NCI-H187 treated with DMSO at 0.1 percent for 48 hours (cell line): ENCODE results near the gene SEZ6L.
"Not testable (repeated sequence)": the region's sequence is repeated elsewhere in the genome, so short reads cannot be mapped to it uniquely, and the experiment has no call there.

Source experiments
- DNase-seq: peaks from one replicate; lab custom pipeline; 2025; lab: John Stamatoyannopoulos, UW

The SEZ6L gene

GRCh38 chr22:26383968-26384556, 214.8 kb downstream of the SEZ6L start:
- DNase-seq, result no peak

GRCh38 chr22:26385164-26385563, 215.9 kb downstream of the SEZ6L start:
- no peak for DNase-seq

- no peak for DNase-seq
Measured at GRCh38 chr22:26389125-26389524, 219.9 kb downstream of the SEZ6L start.

- DNase-seq, result no peak
Measured at GRCh38 chr22:26391091-26391490, 221.8 kb downstream of the SEZ6L start.

- DNase-seq, result no peak
Measured at GRCh38 chr22:26391623-26392022, 222.4 kb downstream of the SEZ6L start.

- DNase-seq, result no peak
Measured at GRCh38 chr22:26393929-26394328, 224.7 kb downstream of the SEZ6L start.

- DNase-seq, result no peak
Measured at GRCh38 chr22:26394777-26395176, 225.5 kb downstream of the SEZ6L start.

GRCh38 chr22:26395926-26396325, 226.7 kb downstream of the SEZ6L start:
- DNase-seq, result no peak

- no peak for DNase-seq
Measured at GRCh38 chr22:26398741-26399153, 229.5 kb downstream of the SEZ6L start.

GRCh38 chr22:26399289-26399688, 230.0 kb downstream of the SEZ6L start:
- no peak for DNase-seq

GRCh38 chr22:26401726-26402125, 232.5 kb downstream of the SEZ6L start:
- no peak for DNase-seq

GRCh38 chr22:26404851-26405421, 235.7 kb downstream of the SEZ6L start:
- DNase-seq, result no peak

- DNase-seq, result no peak
Measured at GRCh38 chr22:26406118-26406517, 236.9 kb downstream of the SEZ6L start.

GRCh38 chr22:26408562-26409220, 239.4 kb downstream of the SEZ6L start:
- DNase-seq, result not testable (repeated sequence)

- no peak for DNase-seq
Measured at GRCh38 chr22:26409719-26410335, 240.6 kb downstream of the SEZ6L start.

GRCh38 chr22:26410386-26410785, 241.1 kb downstream of the SEZ6L start:
- DNase-seq, result no peak

GRCh38 chr22:26414347-26414746, 245.1 kb downstream of the SEZ6L start:
- DNase-seq, result no peak

GRCh38 chr22:26416256-26416655, 247.0 kb downstream of the SEZ6L start:
- DNase-seq, result no peak

- DNase-seq, result no peak
Measured at GRCh38 chr22:26416670-26417276, 247.5 kb downstream of the SEZ6L start.

GRCh38 chr22:26417406-26417805, 248.1 kb downstream of the SEZ6L start:
- DNase-seq, result no peak

- DNase-seq, result no peak
Measured at GRCh38 chr22:26418620-26419019, 249.4 kb downstream of the SEZ6L start.

GRCh38 chr22:26426924-26427323, 257.7 kb downstream of the SEZ6L start:
- no peak for DNase-seq
